Activated T-cell treated with anti-CD3 and anti-CD28 coated beads for 24 hours (primary cell): ENCODE data around the gene ATP9A.
"Not testable (repeated sequence)": the region's sequence is repeated elsewhere in the genome, so short reads cannot be mapped to it uniquely, and the experiment has no call there.

ENCODE experiments used
- DNase-seq: peaks from one replicate; pipeline ENCODE4 v3.0.0-alpha.2; 2020; ENCODE audit warnings: low read depth

ATP9A gene

DNA sequence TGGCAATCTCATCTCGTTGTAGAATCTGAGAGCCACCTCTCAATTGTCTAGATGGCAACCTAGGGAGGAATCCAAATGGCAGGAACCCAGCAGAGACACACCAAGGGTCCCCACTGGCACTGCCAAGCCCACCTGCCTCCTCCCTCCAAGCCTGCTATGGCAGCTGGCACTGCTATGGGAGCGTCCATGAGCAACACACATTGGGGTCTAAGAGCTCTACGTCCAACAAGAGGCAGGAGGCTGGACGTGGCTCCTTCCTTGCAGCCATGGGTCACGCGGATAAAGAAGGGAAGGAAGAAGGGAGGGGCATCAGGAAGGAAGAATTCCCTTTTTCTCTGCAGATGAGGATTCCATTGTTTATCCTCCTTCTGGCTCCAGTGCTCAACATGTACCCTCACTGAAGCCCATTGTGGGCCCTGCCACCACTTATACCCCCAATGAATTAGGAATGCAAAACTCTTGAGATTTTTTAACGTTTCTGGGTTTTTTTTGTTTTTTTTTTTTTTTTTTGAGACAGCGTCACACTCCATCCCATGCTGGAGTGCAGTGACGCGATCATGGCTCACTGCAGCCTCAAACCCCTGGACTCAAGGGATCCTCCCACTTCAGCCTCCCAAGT lies 17.3 kb downstream of the ATP9A start:
- no peak for DNase-seq

- no peak for DNase-seq
Observed at GRCh38 chr20:51750037-51750769, 18.0 kb downstream of the ATP9A start.

DNA sequence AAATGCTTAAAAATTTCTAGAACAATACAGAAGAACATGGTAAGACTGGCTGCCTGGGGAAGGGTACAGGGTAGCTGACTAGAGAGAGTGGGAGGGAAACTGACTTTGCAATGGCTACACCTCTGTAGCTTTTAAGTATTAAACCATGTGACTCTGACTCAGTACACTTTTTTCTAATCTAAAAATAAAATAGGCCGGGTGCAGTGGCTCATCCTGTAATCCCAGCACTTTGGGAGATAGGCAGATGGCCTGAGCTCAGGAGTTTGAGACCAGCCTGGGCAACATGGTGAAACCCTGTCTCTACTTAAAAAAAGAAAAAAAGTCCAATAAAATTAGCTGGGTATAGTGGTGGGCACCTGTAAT lies 18.5 kb downstream of the ATP9A start:
- no peak for DNase-seq

- DNase-seq = no peak
Observed at GRCh38 chr20:51747182-51747911, 20.8 kb downstream of the ATP9A start.

DNA sequence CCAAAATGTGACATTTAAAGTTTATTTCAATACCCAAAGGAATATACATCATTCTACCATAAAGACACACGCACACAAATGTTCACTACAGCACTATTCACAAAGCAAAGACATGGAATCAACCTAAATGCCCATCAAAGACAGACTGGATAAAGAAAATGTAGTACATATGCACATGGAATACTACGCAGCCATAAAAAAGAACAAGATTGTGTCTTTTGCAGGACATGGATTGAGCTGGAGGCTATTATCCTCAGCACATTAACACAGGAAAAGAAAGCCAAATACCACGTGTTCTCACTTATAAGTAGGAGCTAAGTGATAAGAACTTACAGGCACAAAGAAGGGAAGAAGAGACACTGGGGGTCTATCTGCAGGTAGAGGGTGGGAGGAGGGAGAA lies 22.4 kb downstream of the ATP9A start:
- DNase-seq = no peak

DNA sequence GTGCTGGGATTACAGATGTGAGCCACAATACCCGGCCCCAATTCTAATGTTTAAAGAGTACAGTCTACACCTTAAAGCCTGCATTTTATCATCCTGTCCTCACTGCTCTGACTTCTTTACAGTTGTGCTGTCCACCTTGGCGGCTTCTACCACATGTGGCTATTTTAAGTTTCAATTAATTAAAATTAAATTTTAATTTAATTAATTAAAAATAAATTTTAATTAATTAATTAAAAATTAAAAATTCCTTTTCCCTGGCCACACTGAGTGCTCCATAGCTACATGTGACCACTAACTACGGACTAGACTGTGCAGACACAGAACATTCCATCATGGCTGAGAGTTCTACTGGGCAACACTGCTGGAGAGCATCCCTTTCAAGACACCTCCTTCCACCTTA lies 27.4 kb downstream of the ATP9A start:
- DNase-seq = no peak

GRCh38 chr20:51740308-51740707 lies 27.9 kb downstream of the ATP9A start:
- DNase-seq = not testable (repeated sequence)

- no peak for DNase-seq
Observed at GRCh38 chr20:51739722-51740249, 28.4 kb downstream of the ATP9A start.

- no peak for DNase-seq
Observed at GRCh38 chr20:51738877-51739447, 29.2 kb downstream of the ATP9A start.

GRCh38 chr20:51738261-51738660 lies 29.9 kb downstream of the ATP9A start:
- DNase-seq = not testable (repeated sequence)

DNA sequence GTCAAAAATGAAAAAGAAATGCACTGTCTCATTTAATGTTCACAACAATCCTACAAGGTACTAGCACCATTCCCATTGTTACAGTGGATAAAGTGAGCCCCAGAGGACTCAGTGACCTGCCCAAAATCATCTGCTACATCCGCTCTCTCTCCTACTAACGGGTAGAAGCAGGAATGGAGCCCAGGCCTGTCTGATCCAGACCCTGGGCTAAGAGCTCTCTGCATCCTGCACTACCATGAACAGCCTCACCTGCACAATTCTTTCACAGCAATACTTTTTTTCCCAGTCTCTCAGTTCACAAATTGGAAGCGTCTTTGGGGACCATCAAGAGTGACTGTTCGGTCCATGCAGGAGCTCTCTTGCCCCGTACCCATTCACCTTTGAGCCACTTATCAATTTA lies 31.2 kb downstream of the ATP9A start:
- no peak for DNase-seq

DNA sequence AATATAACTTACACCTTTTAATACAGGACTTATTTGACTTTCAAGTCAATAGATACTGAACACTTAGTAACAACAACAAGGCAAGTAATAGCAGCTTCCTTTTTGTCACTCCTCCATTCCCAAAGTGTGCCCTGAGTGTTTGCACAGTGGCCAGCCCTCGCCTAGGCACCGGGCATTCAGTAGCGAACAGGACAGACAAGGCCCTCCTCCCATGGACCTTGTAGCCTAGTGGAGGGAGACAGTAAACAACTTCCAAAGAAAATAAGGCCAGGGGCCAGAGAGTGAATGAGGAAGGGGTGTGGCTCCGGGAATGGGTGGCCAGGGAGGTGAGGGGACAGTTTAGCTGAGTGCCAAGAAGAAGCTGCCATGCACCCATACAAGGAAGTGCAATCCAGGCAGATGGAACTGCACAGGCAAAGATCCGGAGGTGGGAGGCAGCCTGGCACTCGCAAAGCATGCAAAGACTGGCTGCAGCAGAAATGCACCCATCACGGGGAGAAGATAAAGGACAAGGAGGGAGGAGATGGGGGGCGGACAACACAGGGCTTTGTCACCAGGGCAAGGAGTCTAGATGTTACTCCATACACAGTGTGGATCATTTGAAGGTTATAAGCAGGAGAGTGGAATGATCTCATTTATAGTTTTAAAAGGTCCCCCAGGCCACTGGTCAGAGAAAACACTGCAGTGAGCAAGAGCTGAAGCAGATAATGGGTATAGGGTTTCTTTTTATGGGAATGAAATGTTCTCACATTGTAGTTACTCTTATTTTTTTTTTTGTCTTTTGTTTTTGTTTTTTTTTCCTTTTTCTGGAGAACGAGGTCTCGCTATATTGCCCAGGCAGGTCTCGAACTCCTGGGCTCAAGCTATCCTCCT lies 32.2 kb downstream of the ATP9A start:
- DNase-seq = no peak

DNA sequence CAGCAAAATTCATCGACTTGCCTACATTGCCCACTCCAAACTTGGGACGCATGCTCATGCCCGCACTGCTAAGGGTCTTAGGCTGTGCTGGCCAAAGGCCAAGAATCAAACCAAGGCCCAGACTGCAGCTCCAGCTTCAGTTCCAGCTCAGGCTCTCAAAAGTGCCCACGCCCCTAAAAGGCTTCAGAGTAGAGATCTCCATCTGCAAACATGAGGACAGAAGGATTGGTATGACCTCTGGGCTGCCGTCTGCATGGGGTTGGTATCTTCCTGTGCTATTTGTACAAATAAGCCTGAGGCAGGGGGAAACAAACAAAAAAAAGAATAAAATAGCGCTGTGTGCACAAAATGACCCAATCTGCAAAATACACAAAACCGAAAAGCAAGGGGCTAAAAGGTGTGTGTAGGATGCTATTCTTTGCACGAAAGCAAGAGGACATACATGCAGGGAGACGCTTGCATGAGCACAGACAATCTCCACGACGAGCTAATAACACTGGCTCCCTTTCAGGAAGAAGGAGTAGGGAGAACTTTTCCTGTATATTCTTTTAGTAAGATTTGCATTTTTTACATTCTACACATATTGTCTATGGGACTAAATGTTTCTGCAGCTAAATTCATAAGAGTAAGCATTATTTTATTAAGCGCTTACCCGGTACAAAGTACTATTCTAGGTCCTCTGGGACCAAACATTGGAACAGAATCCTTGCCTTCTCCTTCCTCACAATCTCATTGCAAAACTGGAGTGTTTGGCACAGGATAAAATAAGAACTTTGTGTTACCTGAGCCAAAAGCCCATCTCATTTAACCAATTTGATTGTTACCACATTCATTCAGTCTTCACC lies 33.1 kb downstream of the ATP9A start:
- no peak for DNase-seq

- DNase-seq = no peak
Observed at GRCh38 chr20:51733070-51733469, 35.1 kb downstream of the ATP9A start.

GRCh38 chr20:51732096-51732791 lies 35.9 kb downstream of the ATP9A start:
- no peak for DNase-seq

GRCh38 chr20:51731731-51732095 lies 36.5 kb downstream of the ATP9A start:
- no peak for DNase-seq

GRCh38 chr20:51729771-51730170 lies 38.4 kb downstream of the ATP9A start:
- DNase-seq = no peak

DNA sequence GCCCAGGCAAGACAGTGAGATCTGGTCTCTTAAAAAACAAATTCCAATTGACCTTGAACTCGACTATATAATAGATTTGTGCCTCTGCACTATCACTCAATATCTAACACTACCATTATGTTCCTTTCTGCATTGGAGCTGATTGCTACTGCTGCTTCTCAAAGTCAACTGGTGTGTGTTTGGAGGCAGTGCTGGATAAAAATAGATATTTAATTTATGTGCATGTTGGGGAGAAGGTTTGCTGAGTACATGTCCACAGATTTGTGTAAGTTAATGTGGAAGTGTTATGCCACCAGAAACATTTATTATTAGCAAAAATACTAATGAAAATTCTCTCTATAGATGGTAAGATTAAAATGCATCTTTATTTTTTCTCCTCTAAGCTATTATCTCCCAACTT lies 39.5 kb downstream of the ATP9A start:
- no peak for DNase-seq

GRCh38 chr20:51727872-51728271 lies 40.3 kb downstream of the ATP9A start:
- no peak for DNase-seq

DNA sequence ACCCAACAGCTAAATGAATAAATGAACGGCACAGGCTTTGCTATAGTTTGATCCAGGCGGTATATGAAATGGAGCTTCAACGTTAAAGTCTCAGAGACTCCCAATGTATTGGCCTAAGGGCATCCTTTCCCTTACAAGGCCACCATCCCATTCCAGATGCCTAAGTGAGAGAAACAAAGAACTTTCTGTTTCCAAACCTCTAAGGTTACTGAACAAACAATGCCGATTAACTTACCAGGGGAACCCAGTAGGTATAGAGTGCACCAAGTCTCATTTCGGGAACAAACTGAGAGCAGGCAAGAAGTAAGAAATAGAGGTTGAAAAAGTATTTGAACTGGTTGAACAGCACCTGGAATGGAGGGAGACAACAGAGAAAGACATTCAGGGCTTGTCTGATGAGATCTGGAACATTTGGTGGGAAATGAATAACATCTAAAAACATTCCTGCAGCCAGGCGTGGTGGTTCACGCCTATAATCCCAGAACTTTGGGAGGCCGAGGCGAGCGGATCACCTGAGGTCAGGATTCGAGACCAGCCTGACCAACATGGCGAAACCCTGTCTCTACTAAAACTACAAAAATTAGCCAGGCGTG lies 42.5 kb downstream of the ATP9A start:
- no peak for DNase-seq
